Uterus (tissue), 2 donors: Measurements from ENCODE around the gene DPP4.

Source experiments
- CTCF ChIP-seq, 4 experiments: fragments of 200-600 bp in 2 of 4; fragments of 450-650 bp in 2 of 4; sonication (generic) in 2 of 4; IDR thresholded peaks; one replicate each; pipeline ENCODE4 v1.5.1; 2016 to 2019; ENCODE audit warnings: antibody characterized with exemption in 4 of 4, mild to moderate bottlenecking in 2 of 4, moderate library complexity in 1 of 4
- POLR2A ChIP-seq, 2 donors: fragments of 450-650 bp; IDR thresholded peaks; one replicate each; pipeline ENCODE4 v1.6.1; 2016; ENCODE audit warnings: antibody characterized with exemption in 2 of 2, mild to moderate bottlenecking in 1 of 2, moderate library complexity in 1 of 2

- TF ChIP-seq CTCF (IDR thresholded peaks at IDR 0.05) (no peak), POLR2A (IDR thresholded peaks at IDR 0.05) (no peak)
Measured at GRCh38 chr2:161995553-161996016, 78.4 kb downstream of the DPP4 start.
